Spleen (tissue), 11 donors: ENCODE measurements around the gene APOL5. TPM values are rescaled to one million over a fixed set of nuclear protein-coding genes. Genes with fewer than 3 reads are reported as not detected.

Source experiments
- DNase-seq: peaks from one replicate; pipeline ENCODE4 v3.0.0-alpha.2; 2020
- H3K27ac ChIP-seq, 8 donors: fragments of 200-600 bp; sonication (generic) in 7 of 8; 1 replicate in 4 of 8; 2 replicates in 4 of 8; pipeline versions ENCODE4 v1.5.0 to v1.8.0; 2016 to 2021; ENCODE audit warnings: inconsistent platforms in 4 of 8, mild to moderate bottlenecking in 4 of 8, moderate library complexity in 1 of 8
- H3K27me3 ChIP-seq, 7 donors: fragments of 200-600 bp; sonication (generic) in 6 of 7; replicated peaks in 1 of 7; 1 replicate in 4 of 7; 2 replicates in 3 of 7; pipeline versions ENCODE4 v1.5.0 to v1.8.0; 2016 to 2021; ENCODE audit warnings: inconsistent platforms in 3 of 7, mild to moderate bottlenecking in 1 of 7
- H3K36me3 ChIP-seq, 6 donors: fragments of 200-600 bp; sonication (generic) in 5 of 6; 1 replicate in 4 of 6; 2 replicates in 2 of 6; pipeline versions ENCODE4 v1.5.0 to v1.8.0; 2016 to 2021; ENCODE audit warnings: inconsistent platforms in 2 of 6
- H3K4me1 ChIP-seq, 6 donors: fragments of 200-600 bp; sonication (generic) in 5 of 6; 1 replicate in 3 of 6; 2 replicates in 3 of 6; pipeline versions ENCODE4 v1.5.0 to v1.8.0; 2016 to 2021; ENCODE audit warnings: inconsistent platforms in 3 of 6
- H3K4me3 ChIP-seq, 8 donors: fragments of 200-600 bp; sonication (generic) in 7 of 8; 1 replicate in 4 of 8; 2 replicates in 4 of 8; pipeline versions ENCODE4 v1.5.0 to v1.8.0; 2016 to 2021; ENCODE audit warnings: inconsistent platforms in 4 of 8, mild to moderate bottlenecking in 4 of 8, moderate library complexity in 2 of 8
- H3K9me3 ChIP-seq, 8 donors: fragments of 200-600 bp; sonication (generic) in 7 of 8; 1 replicate in 4 of 8; 2 replicates in 4 of 8; pipeline versions ENCODE4 v1.5.0 to v1.8.0; 2016 to 2021; ENCODE audit warnings: inconsistent platforms in 4 of 8
- POLR2A ChIP-seq, 3 donors: fragments of 450-650 bp; IDR thresholded peaks; one replicate each; pipeline ENCODE4 v1.5.1; 2017; ENCODE audit warnings: antibody characterized with exemption in 3 of 3, mild to moderate bottlenecking in 1 of 3
- POLR2AphosphoS5 ChIP-seq, 3 donors: sonication (generic); formaldehyde crosslinking; IDR thresholded peaks; one replicate each; pipeline ENCODE4 v1.5.1; 2017; ENCODE audit warnings: antibody characterized with exemption in 3 of 3
- WGBS, 5 donors: extraction: QIAGEN DNeasy Blood & Tissue Kit in 3 of 5; methylation state at CpG; one replicate each; pipeline versions ENCODE4 v1.1.5 to v1.1.7; 2013 to 2018; 5-methylcytosine and 5-hydroxymethylcytosine counted together
- intact Hi-C: fragments of 100-400 bp; cut with DNase I; formaldehyde crosslinking; loops from one replicate; pipeline ENCODE4 v1.15.0; 2023; ENCODE audit warnings: low total_unique reads
- polyA plus RNA-seq, 3 donors: library from polyadenylated mRNA; stranded (reverse); fragments of 200-250 nt; gene quantifications; one replicate each; pipeline ENCODE4 v1.2.1, GENCODE V29; 2013
- total RNA-seq, 7 donors: library from RNA; depleted of rRNA in 3 of 7; stranded (reverse); fragments of >200 nt in 3 of 7; fragmentation: NEBNext Ultra II Directional in 4 of 7; extraction: Animal tissue kit (Norgen Biotek cat#: 25700) in 4 of 7; gene quantifications; one replicate each; pipeline versions ENCODE4 v1.1.0 to v1.2.1, GENCODE V29; 2016 to 2021
- TF ChIP-seq, protein P1 (sequence below), 11 experiments: fragments of 200-600 bp in 7 of 11; fragments of 450-650 bp in 4 of 11; sonication (generic) in 4 of 11; IDR thresholded peaks in 8 of 11; conservative IDR thresholded peaks in 3 of 11; 1 replicate in 7 of 11; 2 replicates in 4 of 11; pipeline versions ENCODE4 v1.4.0 to v1.8.0; 2016 to 2021; ENCODE audit warnings: antibody characterized with exemption in 11 of 11, inconsistent platforms in 4 of 11, mild to moderate bottlenecking in 1 of 11
- donor health status: healthy with polysubstance abuse.
- donor health status: DM: no; HTN: no; CAD: no; lungs with moderate emphysema.
- donor health status: DM: no; HTN: no; CAD: no.
- donor health status: Bipolar disorder and iron deficiency.
- donor health status: healthy.
- donor health status: DM: no; HTN: no; CAD: no.
- donor health status: DM: yes; HTN: yes; CAD: no.

The APOL5 gene
- total and polyA plus RNA-seq, 10 donors, result not detected

DNA sequence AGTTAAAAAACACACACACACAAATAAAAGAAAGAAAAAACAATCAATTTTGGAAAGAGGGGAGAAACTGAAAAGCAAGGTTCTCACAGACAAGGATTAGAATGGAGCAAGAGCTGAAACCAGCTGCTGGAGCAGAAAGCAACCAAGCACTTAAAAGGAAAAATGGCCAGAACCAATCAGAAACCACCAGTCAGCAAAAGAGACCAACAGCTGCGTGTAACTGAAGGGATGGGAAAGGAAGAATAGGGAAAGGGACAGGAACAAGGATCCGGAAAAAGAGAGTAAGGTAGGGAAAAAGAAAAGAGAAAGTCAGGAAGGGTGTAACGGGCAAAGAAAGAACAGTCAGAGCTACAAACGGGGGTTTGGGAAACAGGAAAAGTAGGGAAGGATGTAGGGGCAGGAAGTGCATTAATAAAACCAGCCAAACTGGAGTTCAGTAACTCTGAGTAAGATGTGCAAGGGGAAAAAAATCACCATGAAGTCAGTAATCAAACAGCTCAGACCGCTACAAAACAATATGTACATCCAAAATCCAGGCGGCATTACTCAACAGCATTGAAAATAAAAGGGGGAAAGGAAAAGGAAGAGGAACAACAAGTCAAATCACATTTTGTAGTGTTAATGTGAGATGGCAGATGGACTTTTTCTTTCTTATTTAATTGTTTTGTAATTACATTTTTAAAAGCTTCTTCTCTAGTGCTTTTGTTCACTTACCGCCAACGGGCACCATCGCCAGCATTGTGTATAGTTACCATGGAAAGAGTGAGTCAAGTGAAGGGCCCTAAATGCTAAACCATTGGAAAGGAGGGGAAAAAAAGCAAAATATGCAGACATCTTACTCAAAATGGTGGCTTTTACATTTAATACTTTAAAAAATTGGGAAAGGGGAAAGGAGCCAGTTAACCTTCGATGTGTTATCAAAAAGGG, 49.2 kb downstream of the APOL5 start:
- H3K4me3 ChIP-seq, result no peak overlapping the region
- 66 to 80% (median 73%) methylated on average over 10 of the region's 10 CpGs for WGBS, 5 donors
- H3K4me1 ChIP-seq, result peaks cover 0 to 4% (median 0%) of the 10 kb centered on the region in 6 donors
- H3K36me3 ChIP-seq, result no peaks in the 10 kb centered on the region
- TF ChIP-seq POLR2A (IDR thresholded peaks at IDR 0.05), result no peak
- TF ChIP-seq, protein P1, sequence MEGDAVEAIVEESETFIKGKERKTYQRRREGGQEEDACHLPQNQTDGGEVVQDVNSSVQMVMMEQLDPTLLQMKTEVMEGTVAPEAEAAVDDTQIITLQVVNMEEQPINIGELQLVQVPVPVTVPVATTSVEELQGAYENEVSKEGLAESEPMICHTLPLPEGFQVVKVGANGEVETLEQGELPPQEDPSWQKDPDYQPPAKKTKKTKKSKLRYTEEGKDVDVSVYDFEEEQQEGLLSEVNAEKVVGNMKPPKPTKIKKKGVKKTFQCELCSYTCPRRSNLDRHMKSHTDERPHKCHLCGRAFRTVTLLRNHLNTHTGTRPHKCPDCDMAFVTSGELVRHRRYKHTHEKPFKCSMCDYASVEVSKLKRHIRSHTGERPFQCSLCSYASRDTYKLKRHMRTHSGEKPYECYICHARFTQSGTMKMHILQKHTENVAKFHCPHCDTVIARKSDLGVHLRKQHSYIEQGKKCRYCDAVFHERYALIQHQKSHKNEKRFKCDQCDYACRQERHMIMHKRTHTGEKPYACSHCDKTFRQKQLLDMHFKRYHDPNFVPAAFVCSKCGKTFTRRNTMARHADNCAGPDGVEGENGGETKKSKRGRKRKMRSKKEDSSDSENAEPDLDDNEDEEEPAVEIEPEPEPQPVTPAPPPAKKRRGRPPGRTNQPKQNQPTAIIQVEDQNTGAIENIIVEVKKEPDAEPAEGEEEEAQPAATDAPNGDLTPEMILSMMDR (IDR thresholded peaks at IDR 0.05 in 8 of 11, conservative IDR thresholded peaks at IDR 0.05 in 3 of 11), result no peak
- TF ChIP-seq POLR2AphosphoS5 (IDR thresholded peaks at IDR 0.05), result no peak
- H3K27me3 ChIP-seq, result peaks cover 0 to 23% (median 0%) of the 10 kb centered on the region in 7 donors
- H3K27ac ChIP-seq, result peak overlapping the region in 5 of 8 donors; percentile 6 to 46 (median 29)
- intact Hi-C loops, result no loop called here
- H3K9me3 ChIP-seq, result no peaks in the 10 kb centered on the region
- no peak for DNase-seq

DNA sequence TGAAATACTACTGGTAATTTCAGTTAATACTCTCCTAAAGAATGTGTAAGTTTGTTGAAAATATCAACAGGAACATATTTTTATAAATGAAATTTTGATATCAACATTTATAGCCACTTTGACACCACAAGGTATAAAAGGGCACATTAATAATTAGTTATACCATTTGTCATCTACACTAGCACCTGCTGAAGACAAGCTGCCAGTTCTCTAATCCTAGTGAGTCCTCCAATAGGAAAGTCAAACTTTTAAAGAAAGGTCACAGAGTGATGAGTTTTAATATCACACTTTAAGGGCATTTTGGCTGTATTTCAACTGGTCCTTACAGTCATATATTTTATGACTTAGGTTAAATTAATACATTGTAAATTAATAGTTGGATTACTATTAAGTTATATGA, 52.3 kb downstream of the APOL5 start:
- no peaks in the 10 kb centered on the region for H3K9me3 ChIP-seq
- intact Hi-C loops, result no loop called here
- no peak for DNase-seq

DNA sequence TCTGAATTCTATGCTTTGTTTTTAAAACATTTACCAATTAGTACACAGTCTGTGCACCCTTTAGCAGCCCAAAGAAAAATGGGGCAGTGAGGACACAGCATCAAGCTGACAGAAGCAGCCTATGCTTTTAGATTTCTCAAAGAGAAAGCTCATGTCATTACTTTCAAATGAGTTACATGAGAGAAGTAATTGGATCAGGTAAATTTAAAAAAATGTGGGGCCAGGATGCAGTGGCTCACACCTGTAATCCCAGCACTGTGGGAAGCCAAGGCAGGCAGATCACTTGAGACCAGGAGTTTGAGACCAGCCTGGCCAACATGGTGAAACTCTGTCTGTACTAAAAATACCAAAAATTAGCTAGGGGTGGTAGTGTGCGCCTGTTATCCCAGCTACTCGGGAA, 57.7 kb downstream of the APOL5 start:
- TF ChIP-seq POLR2AphosphoS5 (IDR thresholded peaks at IDR 0.05), result no peak
- TF ChIP-seq POLR2A (IDR thresholded peaks at IDR 0.05), result no peak
- TF ChIP-seq, protein P1 (IDR thresholded peaks at IDR 0.05 in 8 of 11, conservative IDR thresholded peaks at IDR 0.05 in 3 of 11), result no peak
- H3K27ac ChIP-seq, result no peak overlapping the region
- no peak for DNase-seq
- no peaks in the 10 kb centered on the region for H3K36me3 ChIP-seq
- no peak overlapping the region for H3K4me3 ChIP-seq
- no peaks in the 10 kb centered on the region for H3K9me3 ChIP-seq
- no peaks in the 10 kb centered on the region for H3K4me1 ChIP-seq
- intact Hi-C loops, result no loop called here
- no peaks in the 10 kb centered on the region for H3K27me3 ChIP-seq
- 91 to 100% (median 94%) methylated on average over 2 of the region's 2 CpGs for WGBS, 5 donors

More for the DNA sequence above, 52.3 kb downstream of the APOL5 start:
- H3K4me1 ChIP-seq, result peaks cover 0 to 4% (median 0%) of the 10 kb centered on the region in 6 donors
- no peak overlapping the region for H3K27ac ChIP-seq
- peaks cover 0 to 3% (median 0%) of the 10 kb centered on the region in 7 donors for H3K27me3 ChIP-seq
- H3K4me3 ChIP-seq, result no peak overlapping the region
- H3K36me3 ChIP-seq, result no peaks in the 10 kb centered on the region
- TF ChIP-seq POLR2A (IDR thresholded peaks at IDR 0.05) (no peak), POLR2AphosphoS5 (IDR thresholded peaks at IDR 0.05) (no peak)
- TF ChIP-seq, protein P1 (IDR thresholded peaks at IDR 0.05 in 8 of 11, conservative IDR thresholded peaks at IDR 0.05 in 3 of 11), result no peak

DNA sequence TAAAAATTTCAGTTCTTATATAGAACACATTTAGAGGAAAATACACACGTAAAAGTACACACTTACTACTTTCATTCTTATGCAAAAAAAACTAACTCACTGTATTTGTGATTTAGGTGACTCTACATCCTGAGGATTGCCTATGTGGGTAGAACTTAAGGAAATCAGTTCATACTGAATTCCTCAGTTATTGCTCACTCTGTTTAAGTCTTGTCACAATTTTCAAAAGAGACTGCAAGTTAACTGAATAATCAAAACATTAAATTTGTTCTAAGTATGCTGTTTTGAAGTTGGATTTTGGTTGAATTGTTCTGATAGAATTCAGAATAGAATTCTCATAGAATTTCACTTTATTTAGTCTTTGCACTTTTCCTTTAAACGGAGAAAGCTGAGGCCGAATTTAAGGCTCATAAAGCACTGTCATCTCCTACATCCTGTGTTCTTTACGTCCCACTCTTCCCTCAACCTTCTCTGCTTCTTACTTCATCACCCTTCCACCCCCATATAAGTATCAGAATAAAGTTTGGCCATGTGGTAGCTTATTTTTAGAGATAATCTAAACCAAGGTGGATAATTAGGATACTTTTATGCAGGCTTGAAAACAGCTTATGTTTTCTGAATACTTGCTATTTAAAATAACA, 59.8 kb downstream of the APOL5 start:
- Histone ChIP-seq H3K36me3 (no peaks in the 10 kb centered on the region), H3K27ac (no peak overlapping the region), H3K4me1 (no peaks in the 10 kb centered on the region), H3K9me3 (no peaks in the 10 kb centered on the region), H3K27me3 (no peaks in the 10 kb centered on the region), H3K4me3 (no peak overlapping the region)
- intact Hi-C loops, result no loop called here
- WGBS, 5 donors, result 73 to 89% (median 81%) methylated on average over 4 of the region's 4 CpGs
- DNase-seq, result no peak
- TF ChIP-seq POLR2A (IDR thresholded peaks at IDR 0.05) (no peak), POLR2AphosphoS5 (IDR thresholded peaks at IDR 0.05) (no peak)
- TF ChIP-seq, protein P1 (IDR thresholded peaks at IDR 0.05 in 8 of 11, conservative IDR thresholded peaks at IDR 0.05 in 3 of 11), result no peak
